ENCODE results near the gene GSTA4. TPM values are rescaled to one million over a fixed set of nuclear protein-coding genes. Genes with fewer than 3 reads are reported as not detected.
"Not testable (repeated sequence)": the region's sequence is repeated elsewhere in the genome, so short reads cannot be mapped to it uniquely, and the experiment has no call there.

Gene GSTA4
- total RNA-seq, 2 experiments from 2014 or later: 0.25 TPM; not detected in 1

- Mint-ChIP-seq H3K36me3 (ENCODE audit: low read depth) (no peaks in the 10 kb centered on the region), H3K27ac (no peak overlapping the region), H3K4me3 (no peak overlapping the region), H3K4me1 (ENCODE audit: low read depth) (no peaks in the 10 kb centered on the region), H3K27me3 (peaks cover 3% of the 10 kb centered on the region), H3K9me3 (no peaks in the 10 kb centered on the region)
- TF ChIP-seq, protein P1, sequence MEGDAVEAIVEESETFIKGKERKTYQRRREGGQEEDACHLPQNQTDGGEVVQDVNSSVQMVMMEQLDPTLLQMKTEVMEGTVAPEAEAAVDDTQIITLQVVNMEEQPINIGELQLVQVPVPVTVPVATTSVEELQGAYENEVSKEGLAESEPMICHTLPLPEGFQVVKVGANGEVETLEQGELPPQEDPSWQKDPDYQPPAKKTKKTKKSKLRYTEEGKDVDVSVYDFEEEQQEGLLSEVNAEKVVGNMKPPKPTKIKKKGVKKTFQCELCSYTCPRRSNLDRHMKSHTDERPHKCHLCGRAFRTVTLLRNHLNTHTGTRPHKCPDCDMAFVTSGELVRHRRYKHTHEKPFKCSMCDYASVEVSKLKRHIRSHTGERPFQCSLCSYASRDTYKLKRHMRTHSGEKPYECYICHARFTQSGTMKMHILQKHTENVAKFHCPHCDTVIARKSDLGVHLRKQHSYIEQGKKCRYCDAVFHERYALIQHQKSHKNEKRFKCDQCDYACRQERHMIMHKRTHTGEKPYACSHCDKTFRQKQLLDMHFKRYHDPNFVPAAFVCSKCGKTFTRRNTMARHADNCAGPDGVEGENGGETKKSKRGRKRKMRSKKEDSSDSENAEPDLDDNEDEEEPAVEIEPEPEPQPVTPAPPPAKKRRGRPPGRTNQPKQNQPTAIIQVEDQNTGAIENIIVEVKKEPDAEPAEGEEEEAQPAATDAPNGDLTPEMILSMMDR (IDR thresholded peaks at IDR 0.05): no peak
- no peaks in the 10 kb centered on the region for H3K27me3 ChIP-seq (ENCODE audit: control insufficient read depth in 1 of 2, insufficient read depth in 2 of 2, low read length in 2 of 2)
- intact Hi-C loops (cut with DNase I, micrococcal nuclease): no loop called here
- H3K27ac ChIP-seq (ENCODE audit: low read depth in 1 of 2, low read length in 2 of 2): no peak overlapping the region
- H3K4me1 ChIP-seq (ENCODE audit: insufficient read depth, low read length): no peaks in the 10 kb centered on the region
- CTCF ChIA-PET: no interaction called here
- no peaks in the 10 kb centered on the region for H3K9me3 ChIP-seq (ENCODE audit: control insufficient read depth in 1 of 2, insufficient read depth in 1 of 2, low read length in 2 of 2)
- POLR2A ChIA-PET: no interaction called here
- ATAC-seq (ENCODE audit: poor library complexity) (no peak), DNase-seq (no peak)
- H3K4me3 ChIP-seq (ENCODE audit: low read length): no peak overlapping the region
- no peaks in the 10 kb centered on the region for H3K36me3 ChIP-seq (ENCODE audit: insufficient read depth, low read length)
Observed at GRCh38 chr6:52962701-52963100, 32.4 kb downstream of the GSTA4 start.

GRCh38 chr6:52961022-52961421 is 34.1 kb downstream of the GSTA4 start:
- H3K27ac Mint-ChIP-seq; DNase-seq; POLR2A ChIA-PET; H3K4me3 ChIP-seq (ENCODE audit: low read length); H3K36me3 ChIP-seq (ENCODE audit: insufficient read depth, low read length); H3K36me3 Mint-ChIP-seq (ENCODE audit: low read depth); H3K27ac ChIP-seq (ENCODE audit: low read depth in 1 of 2, low read length in 2 of 2); H3K27me3 Mint-ChIP-seq; H3K4me3 Mint-ChIP-seq; H3K4me1 Mint-ChIP-seq (ENCODE audit: low read depth); CTCF ChIA-PET; intact Hi-C loops (cut with DNase I, micrococcal nuclease); H3K27me3 ChIP-seq (ENCODE audit: control insufficient read depth in 1 of 2, insufficient read depth in 2 of 2, low read length in 2 of 2); H3K9me3 ChIP-seq (ENCODE audit: control insufficient read depth in 1 of 2, insufficient read depth in 1 of 2, low read length in 2 of 2); H3K9me3 Mint-ChIP-seq; H3K4me1 ChIP-seq (ENCODE audit: insufficient read depth, low read length); ATAC-seq (ENCODE audit: poor library complexity): not testable (repeated sequence)

- ATAC-seq (ENCODE audit: poor library complexity); intact Hi-C loops (cut with DNase I, micrococcal nuclease); H3K4me1 ChIP-seq (ENCODE audit: insufficient read depth, low read length); H3K27ac Mint-ChIP-seq; H3K4me3 Mint-ChIP-seq; H3K9me3 ChIP-seq (ENCODE audit: control insufficient read depth in 1 of 2, insufficient read depth in 1 of 2, low read length in 2 of 2); POLR2A ChIA-PET; DNase-seq; H3K27me3 ChIP-seq (ENCODE audit: control insufficient read depth in 1 of 2, insufficient read depth in 2 of 2, low read length in 2 of 2); CTCF ChIA-PET; H3K4me3 ChIP-seq (ENCODE audit: low read length); H3K36me3 ChIP-seq (ENCODE audit: insufficient read depth, low read length); H3K27ac ChIP-seq (ENCODE audit: low read depth in 1 of 2, low read length in 2 of 2); H3K9me3 Mint-ChIP-seq; H3K27me3 Mint-ChIP-seq; H3K4me1 Mint-ChIP-seq (ENCODE audit: low read depth); H3K36me3 Mint-ChIP-seq (ENCODE audit: low read depth): not testable (repeated sequence)
Observed at GRCh38 chr6:52960211-52960610, 34.9 kb downstream of the GSTA4 start.

GRCh38 chr6:52958546-52959255 is 36.4 kb downstream of the GSTA4 start:
- no peaks in the 10 kb centered on the region for H3K9me3 ChIP-seq (ENCODE audit: control insufficient read depth in 1 of 2, insufficient read depth in 1 of 2, low read length in 2 of 2)
- H3K4me3 Mint-ChIP-seq: no peak overlapping the region
- H3K4me1 Mint-ChIP-seq (ENCODE audit: low read depth): no peaks in the 10 kb centered on the region
- no peak for DNase-seq
- no peak for ATAC-seq (ENCODE audit: poor library complexity)
- H3K27ac Mint-ChIP-seq: no peak overlapping the region
- intact Hi-C loops (cut with DNase I, micrococcal nuclease): no loop called here
- H3K36me3 Mint-ChIP-seq (ENCODE audit: low read depth): no peaks in the 10 kb centered on the region
- ChIA-PET CTCF (no interaction called here), POLR2A (no interaction called here)
- H3K36me3 ChIP-seq (ENCODE audit: insufficient read depth, low read length): no peaks in the 10 kb centered on the region
- no peak overlapping the region for H3K27ac ChIP-seq (ENCODE audit: low read depth in 1 of 2, low read length in 2 of 2)
- H3K27me3 Mint-ChIP-seq: peaks cover 3% of the 10 kb centered on the region
- H3K27me3 ChIP-seq (ENCODE audit: control insufficient read depth in 1 of 2, insufficient read depth in 2 of 2, low read length in 2 of 2): no peaks in the 10 kb centered on the region
- no peaks in the 10 kb centered on the region for H3K4me1 ChIP-seq (ENCODE audit: insufficient read depth, low read length)
- no peak overlapping the region for H3K4me3 ChIP-seq (ENCODE audit: low read length)
- no peaks in the 10 kb centered on the region for H3K9me3 Mint-ChIP-seq
- TF ChIP-seq, protein P1 (IDR thresholded peaks at IDR 0.05): no peak

All from CD4-positive, alpha-beta T cell (primary cell).